ENCODE data around the gene ARID1B. TPM values are rescaled to one million over a fixed set of nuclear protein-coding genes. Genes with fewer than 3 reads are reported as not detected.

Gene ARID1B
- total RNA-seq, 6 experiments from 2014 or later: 23.2 to 35.3 (median 30.7) TPM

- Histone ChIP-seq H3K9me3 (no peaks in the 10 kb centered on the region), H3K27ac (no peak overlapping the region), H3K4me3 (no peak overlapping the region), H3K4me1 (no peaks in the 10 kb centered on the region), H3K27me3 (no peaks in the 10 kb centered on the region), H3K36me3 (peaks cover 0 to 7% (median 0%) of the 10 kb centered on the region in 4 donors)
- ATAC-seq: no peak
- no peak for TF ChIP-seq POLR2A (IDR thresholded peaks at IDR 0.05)
- no peak for TF ChIP-seq CTCF (IDR thresholded peaks at IDR 0.05)
- no peak for DNase-seq
- WGBS (ENCODE audit: insufficient coverage, low coverage, low lambda C conversion rate, missing lambda C conversion rate): 67% methylated on average over 3 of the region's 3 CpGs
- intact Hi-C loops (cut with DNase I): no loop called here
Measured at GRCh38 chr6:157152556-157152955, 375.4 kb downstream of the ARID1B start.

GRCh38 chr6:157155804-157156203, 378.6 kb downstream of the ARID1B start:
- H3K9me3 ChIP-seq: no peaks in the 10 kb centered on the region
- WGBS (ENCODE audit: insufficient coverage, low coverage, low lambda C conversion rate, missing lambda C conversion rate): 24% methylated on average over 3 of the region's 3 CpGs
- ATAC-seq: no peak
- TF ChIP-seq CTCF (IDR thresholded peaks at IDR 0.05) (no peak), POLR2A (IDR thresholded peaks at IDR 0.05) (no peak)
- no peaks in the 10 kb centered on the region for H3K36me3 ChIP-seq
- H3K27me3 ChIP-seq: no peaks in the 10 kb centered on the region
- no peak for DNase-seq
- no peak overlapping the region for H3K4me3 ChIP-seq
- no peak overlapping the region for H3K27ac ChIP-seq
- intact Hi-C loops (cut with DNase I): no loop called here
- no peaks in the 10 kb centered on the region for H3K4me1 ChIP-seq

DNA sequence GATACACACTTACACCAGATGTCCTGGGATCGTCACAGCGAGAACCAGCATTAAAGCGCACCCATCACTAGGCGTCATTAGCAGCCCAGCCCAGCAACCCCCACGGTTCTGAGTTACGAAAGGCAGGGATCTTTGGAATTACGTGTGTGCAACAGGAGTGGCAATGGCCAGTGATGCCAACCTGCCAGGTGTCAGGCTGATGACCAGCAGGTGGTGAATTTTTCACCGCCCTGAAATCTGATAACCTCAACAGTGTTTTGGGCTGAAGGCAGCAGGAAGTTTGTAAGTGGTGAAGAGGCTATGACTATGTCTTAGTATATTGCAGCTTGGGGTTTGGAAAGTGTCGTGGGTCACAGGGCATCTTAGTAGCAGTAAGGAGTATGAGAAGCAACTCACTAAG, 380.1 kb downstream of the ARID1B start:
- Histone ChIP-seq H3K27me3 (no peaks in the 10 kb centered on the region), H3K9me3 (no peaks in the 10 kb centered on the region), H3K36me3 (no peaks in the 10 kb centered on the region), H3K4me3 (no peak overlapping the region), H3K4me1 (no peaks in the 10 kb centered on the region), H3K27ac (no peak overlapping the region)
- no peak for ATAC-seq
- TF ChIP-seq CTCF (IDR thresholded peaks at IDR 0.05) (no peak), POLR2A (IDR thresholded peaks at IDR 0.05) (no peak)
- no peak for DNase-seq
- WGBS (ENCODE audit: insufficient coverage, low coverage, low lambda C conversion rate, missing lambda C conversion rate): 94% methylated on average over 9 of the region's 9 CpGs
- intact Hi-C loops (cut with DNase I): no loop called here

DNA sequence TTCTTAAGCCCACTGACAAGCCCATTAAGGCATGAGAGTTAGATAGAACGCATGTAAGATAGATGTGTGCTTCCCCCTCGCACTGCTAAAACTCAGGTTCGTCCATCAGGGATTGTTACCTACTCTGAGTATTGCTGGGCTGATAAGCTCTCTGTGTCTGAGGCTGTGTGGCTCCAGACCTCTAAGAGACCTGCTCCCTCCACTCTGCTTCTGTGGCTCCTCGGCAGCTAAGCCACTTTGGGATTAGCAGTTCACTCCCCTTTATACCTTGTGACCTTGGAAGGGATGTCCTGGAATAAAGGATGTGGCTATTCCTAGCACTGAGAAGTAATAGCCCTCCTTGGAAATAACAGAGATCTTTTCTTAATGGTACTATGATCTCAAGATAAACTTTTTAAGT, 381.3 kb downstream of the ARID1B start:
- no CpG with 5 or more reads among the region's 4 CpGs for WGBS (ENCODE audit: insufficient coverage, low coverage, low lambda C conversion rate, missing lambda C conversion rate)
- Histone ChIP-seq H3K9me3 (no peaks in the 10 kb centered on the region), H3K27ac (no peak overlapping the region), H3K4me3 (no peak overlapping the region), H3K36me3 (no peaks in the 10 kb centered on the region), H3K4me1 (no peaks in the 10 kb centered on the region), H3K27me3 (no peaks in the 10 kb centered on the region)
- ATAC-seq: no peak
- no peak for TF ChIP-seq CTCF (IDR thresholded peaks at IDR 0.05)
- no peak for TF ChIP-seq POLR2A (IDR thresholded peaks at IDR 0.05)
- DNase-seq: no peak
- intact Hi-C loops (cut with DNase I): no loop called here

- H3K27me3 ChIP-seq: no peaks in the 10 kb centered on the region
- no peaks in the 10 kb centered on the region for H3K9me3 ChIP-seq
- WGBS (ENCODE audit: insufficient coverage, low coverage, low lambda C conversion rate, missing lambda C conversion rate): 85% methylated on average over 3 of the region's 3 CpGs
- no peaks in the 10 kb centered on the region for H3K4me1 ChIP-seq
- TF ChIP-seq POLR2A (IDR thresholded peaks at IDR 0.05): no peak
- no peak for ATAC-seq
- intact Hi-C loops (cut with DNase I): no loop called here
- H3K4me3 ChIP-seq: no peak overlapping the region
- no peaks in the 10 kb centered on the region for H3K36me3 ChIP-seq
- DNase-seq: no peak
- no peak overlapping the region for H3K27ac ChIP-seq
Measured at GRCh38 chr6:157158897-157159296, 381.7 kb downstream of the ARID1B start.
